Activated T-helper 1 cell treated with anti-CD3 and anti-CD28 coated beads, Interleukin-2, amount 50 U/mL, for 16 hours (primary cell): ENCODE results near the gene CCDC137.

ENCODE experiments used
- DNase-seq, 2 donors: peaks; one replicate each; pipeline ENCODE4 v3.0.0-alpha.2; 2020; ENCODE audit warnings: low read depth in 1 of 2, low spot score in 1 of 2

Gene CCDC137

GRCh38 chr17:81682565-81683207, 16.1 kb downstream of the CCDC137 start:
- DNase-seq: no peak

DNA sequence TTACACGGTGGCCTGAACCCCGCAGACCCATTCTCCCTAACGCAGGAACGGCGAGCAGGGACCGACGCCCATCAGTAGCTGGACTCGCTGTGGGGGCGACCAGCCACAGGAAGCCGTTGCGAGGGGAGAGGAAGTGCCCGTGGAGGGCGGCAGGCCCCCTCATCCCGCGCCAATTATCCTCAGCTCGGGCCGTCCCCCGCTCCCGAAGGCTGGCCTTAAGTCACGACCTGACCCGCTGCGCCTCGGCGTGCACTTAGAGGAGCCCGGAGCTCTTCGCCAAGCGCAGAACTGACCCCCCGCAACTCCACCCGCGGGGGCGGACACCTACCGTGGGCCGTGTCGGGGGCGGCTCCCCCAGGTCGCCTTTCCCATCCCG, 16.7 kb downstream of the CCDC137 start:
- no peak for DNase-seq

GRCh38 chr17:81683584-81684441, 17.3 kb downstream of the CCDC137 start, which contains the start of the genes ARL16 and HGS:
ARL16 (minus strand) TSS chr17:81683797; CDS start chr17:81683753, 44 bp downstream.
HGS (plus strand) TSS chr17:81684011; CDS start chr17:81684067, 56 bp downstream.
- peak; percentile 94 to 95 for DNase-seq

- no peak for DNase-seq
Observed at GRCh38 chr17:81684442-81684911, 17.9 kb downstream of the CCDC137 start.

GRCh38 chr17:81685108-81685507, 18.6 kb downstream of the CCDC137 start:
- no peak for DNase-seq

DNA sequence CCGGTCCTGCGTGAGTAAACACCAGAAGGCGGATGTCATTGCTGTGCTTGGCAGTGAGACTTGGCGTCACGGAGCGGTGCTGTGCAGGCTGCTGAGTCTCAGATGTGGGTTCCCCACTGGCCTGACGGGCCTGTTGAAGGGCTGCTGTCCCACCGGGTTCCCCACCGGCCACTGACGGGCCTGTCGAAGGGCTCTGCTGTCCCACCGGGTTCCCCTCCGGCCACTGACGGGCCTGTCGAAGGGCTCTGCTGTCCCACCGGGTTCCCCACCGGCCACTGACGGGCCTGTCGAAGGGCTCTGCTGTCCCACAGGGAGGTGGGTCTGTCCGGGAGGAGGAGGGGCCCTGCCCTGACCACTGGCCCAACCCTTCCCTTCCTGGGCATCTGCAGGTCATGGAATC, 20.1 kb downstream of the CCDC137 start:
- DNase-seq: no peak

GRCh38 chr17:81687770-81688541, 21.4 kb downstream of the CCDC137 start:
- DNase-seq: no peak

DNA sequence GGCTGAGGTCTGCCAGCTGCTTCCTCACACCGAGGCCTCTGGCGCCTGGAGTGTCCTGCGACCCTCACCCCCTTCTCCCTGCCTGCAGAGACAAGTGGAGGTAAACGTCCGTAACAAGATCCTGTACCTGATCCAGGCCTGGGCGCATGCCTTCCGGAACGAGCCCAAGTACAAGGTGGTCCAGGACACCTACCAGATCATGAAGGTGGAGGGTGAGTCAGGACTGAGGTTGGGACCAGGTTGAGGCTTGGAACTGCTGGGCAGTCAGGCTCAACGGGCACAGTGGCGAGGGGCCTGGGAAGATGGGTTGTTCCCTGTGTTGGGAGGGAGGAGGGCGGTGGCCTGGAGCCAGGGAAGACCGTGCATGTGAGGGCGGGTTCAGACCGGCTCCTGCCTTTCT, 22.1 kb downstream of the CCDC137 start:
- DNase-seq: no peak

GRCh38 chr17:81690066-81690465, 23.5 kb downstream of the CCDC137 start:
- no peak for DNase-seq

DNA sequence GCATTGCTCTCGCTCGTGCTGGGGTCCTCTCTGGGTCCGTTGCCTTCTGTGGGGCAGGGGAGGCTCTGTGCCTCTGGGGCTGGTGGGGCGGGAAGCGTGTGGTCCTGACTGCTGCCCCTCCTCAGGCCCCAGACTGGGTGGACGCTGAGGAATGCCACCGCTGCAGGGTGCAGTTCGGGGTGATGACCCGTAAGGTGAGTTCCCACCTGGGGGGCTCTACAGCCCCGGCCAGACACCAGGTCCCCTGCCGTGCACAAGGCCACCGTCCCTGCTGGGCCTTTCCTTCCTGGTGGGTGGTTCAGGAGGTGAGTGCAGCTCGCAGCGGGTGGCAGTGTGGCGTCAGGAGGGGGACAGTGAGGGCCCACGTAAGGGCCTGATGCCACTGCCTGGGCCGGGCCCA, 24.0 kb downstream of the CCDC137 start:
- DNase-seq: no peak

GRCh38 chr17:81691196-81691595, 24.7 kb downstream of the CCDC137 start:
- no peak for DNase-seq

- DNase-seq: no peak
Observed at GRCh38 chr17:81691608-81692007, 25.1 kb downstream of the CCDC137 start.

GRCh38 chr17:81693509-81694210, 27.1 kb downstream of the CCDC137 start:
- DNase-seq: no peak

GRCh38 chr17:81694810-81695209, 28.3 kb downstream of the CCDC137 start:
- no peak for DNase-seq

DNA sequence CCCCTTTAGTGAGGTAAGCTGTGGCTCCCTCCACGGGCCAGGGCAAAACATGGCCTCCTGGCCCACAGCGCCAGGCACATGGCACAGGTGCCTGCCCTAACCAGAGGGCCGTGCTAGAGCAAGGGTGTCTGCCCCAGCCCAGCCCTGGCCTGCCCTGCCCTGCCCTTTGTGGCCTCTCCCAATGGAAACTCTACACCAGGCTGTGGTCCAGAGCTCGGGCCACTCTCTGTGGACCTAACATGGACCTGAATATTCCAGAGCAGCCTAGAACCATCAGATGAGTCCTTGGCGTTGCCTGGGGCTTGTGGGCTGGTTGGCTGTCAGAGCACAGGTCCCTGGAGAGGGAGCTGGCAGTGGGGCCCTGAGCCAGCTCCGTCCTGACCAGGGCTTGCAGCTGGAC, 28.7 kb downstream of the CCDC137 start:
- DNase-seq: no peak

GRCh38 chr17:81695801-81696200, 29.3 kb downstream of the CCDC137 start:
- DNase-seq: no peak

DNA sequence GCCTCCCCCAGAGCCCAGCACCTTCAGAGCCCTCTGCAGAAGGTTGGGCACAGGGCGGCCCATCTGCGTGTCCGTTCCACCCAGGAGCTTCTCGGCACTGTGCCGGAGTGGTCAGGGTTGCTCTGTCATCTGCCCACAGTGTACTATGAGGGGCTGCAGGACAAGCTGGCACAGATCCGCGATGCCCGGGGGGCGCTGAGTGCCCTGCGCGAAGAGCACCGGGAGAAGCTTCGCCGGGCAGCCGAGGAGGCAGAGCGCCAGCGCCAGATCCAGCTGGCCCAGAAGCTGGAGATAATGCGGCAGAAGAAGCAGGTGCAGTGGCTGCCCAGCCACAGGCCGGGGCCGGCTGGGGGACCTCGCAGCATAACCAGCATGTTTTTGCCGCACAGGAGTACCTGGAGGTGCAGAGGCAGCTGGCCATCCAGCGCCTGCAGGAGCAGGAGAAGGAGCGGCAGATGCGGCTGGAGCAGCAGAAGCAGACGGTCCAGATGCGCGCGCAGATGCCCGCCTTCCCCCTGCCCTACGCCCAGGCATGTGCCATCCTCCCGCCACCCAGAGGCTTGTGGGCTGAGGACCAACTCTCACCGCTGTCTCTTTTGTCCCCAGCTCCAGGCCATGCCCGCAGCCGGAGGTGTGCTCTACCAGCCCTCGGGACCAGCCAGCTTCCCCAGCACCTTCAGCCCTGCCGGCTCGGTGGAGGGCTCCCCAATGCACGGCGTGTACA, 29.8 kb downstream of the CCDC137 start:
- DNase-seq: no peak

DNA sequence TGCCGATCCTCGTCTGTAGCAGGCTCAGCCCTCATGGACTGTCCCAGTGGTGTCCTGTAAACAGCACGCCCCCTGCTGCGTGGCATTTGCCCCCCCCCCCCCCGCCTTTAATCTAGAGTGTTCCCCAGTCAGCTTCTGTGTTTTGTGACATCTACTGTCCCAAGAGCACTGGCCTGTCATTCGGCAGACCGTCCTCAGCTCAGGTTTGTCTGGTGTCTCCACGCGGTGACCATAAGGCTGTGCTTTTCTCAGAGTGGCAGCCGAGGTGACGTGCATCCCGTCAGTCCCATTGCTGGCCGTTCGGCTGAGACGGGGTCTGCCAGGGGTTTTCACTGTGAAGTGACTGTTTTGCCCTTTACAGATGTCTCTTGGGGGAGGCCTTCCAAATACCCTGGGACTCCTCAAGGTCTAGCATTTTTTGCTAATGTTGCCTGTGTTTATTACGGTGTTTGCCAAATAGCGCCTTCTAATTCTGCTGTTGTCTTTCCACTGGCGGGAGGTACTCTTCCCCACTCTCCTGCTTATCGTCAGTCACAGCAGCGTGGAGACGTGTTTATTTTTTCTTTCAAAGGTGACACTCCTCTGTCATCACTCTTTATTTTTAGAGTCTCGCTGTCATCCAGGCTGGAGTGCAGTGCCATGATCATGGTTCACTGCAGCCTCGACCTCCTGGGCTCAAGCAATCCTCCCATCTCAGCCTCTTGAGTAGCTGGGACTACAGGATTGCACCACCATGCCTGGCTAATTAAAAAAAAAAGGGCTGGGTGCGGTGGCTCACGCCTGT, 30.9 kb downstream of the CCDC137 start:
- no peak for DNase-seq
